OCI-LY7 (cell line): ENCODE measurements around the gene DMD. TPM values are rescaled to one million over a fixed set of nuclear protein-coding genes. Genes with fewer than 3 reads are reported as not detected.

Experiments
- BruUV-seq: library from RNA; stranded (reverse); fragments of 400-500 nt; replicated peaks from 2 replicates; lab custom pipeline; 2021; lab: Mats Ljungman, UMichigan
- CTCF ChIA-PET: fragments of 300-600 bp; sonication (Branson Sonifier 250); formaldehyde crosslinking; loops from one replicate; lab custom pipeline; 2022; ENCODE audit warnings: antibody characterized with exemption; ENCODE audit not compliant: unreplicated experiment; lab: Charles Lee
- POLR2A ChIA-PET: fragments of 300-600 bp; sonication (Branson Sonifier 250); formaldehyde crosslinking; loops from one replicate; lab custom pipeline; 2022; ENCODE audit warnings: antibody characterized with exemption; lab: Charles Lee
- DNase-seq: peaks from one replicate; pipeline ENCODE4 v3.0.0-alpha.2; 2015; ENCODE audit warnings: low spot score
- H2AFZ ChIP-seq: fragments of 200-600 bp; sonication (generic), shearing (Covaris generic); 2 replicates; pipeline ENCODE4 v1.6.1; 2014; ENCODE audit warnings: mild to moderate bottlenecking, antibody characterized with exemption, low read length, moderate library complexity
- H3K27ac ChIP-seq: fragments of 200-600 bp; sonication (generic); 2 replicates; pipeline ENCODE4 v1.5.1; 2014; ENCODE audit warnings: mixed run types, low read depth, mild to moderate bottlenecking, moderate library complexity, low read length, inconsistent platforms; ENCODE audit not compliant: poor library complexity, severe bottlenecking
- H3K36me3 ChIP-seq: fragments of 200-600 bp; sonication (generic); 2 replicates; pipeline ENCODE4 v1.6.1; 2014; ENCODE audit warnings: mild to moderate bottlenecking, antibody characterized with exemption, low read length, moderate library complexity, mixed read lengths; ENCODE audit not compliant: insufficient read depth
- H3K4me1 ChIP-seq: fragments of 200-600 bp; sonication (generic); 2 replicates; pipeline ENCODE4 v1.5.1; 2014; ENCODE audit warnings: mild to moderate bottlenecking, low read length; ENCODE audit not compliant: insufficient read depth, poor library complexity, severe bottlenecking
- H3K4me2 ChIP-seq: fragments of 200-600 bp; sonication (generic); 2 replicates; pipeline ENCODE4 v1.6.1; 2014; ENCODE audit warnings: mild to moderate bottlenecking, low read length
- H3K4me3 ChIP-seq: fragments of 200-600 bp; sonication (generic); 2 replicates; pipeline ENCODE4 v1.5.1; 2014; ENCODE audit warnings: mild to moderate bottlenecking, low read depth, low read length; ENCODE audit not compliant: poor library complexity, severe bottlenecking
- H3K79me2 ChIP-seq: fragments of 200-600 bp; sonication (generic); 2 replicates; pipeline ENCODE4 v1.6.1; 2016; ENCODE audit warnings: low read depth, mild to moderate bottlenecking, low read length, moderate library complexity, mixed read lengths; ENCODE audit not compliant: insufficient read depth
- H3K9me2 ChIP-seq: fragments of 200-600 bp; sonication (generic); 2 replicates; pipeline ENCODE4 v1.6.1; 2016; ENCODE audit warnings: mild to moderate bottlenecking, low read length, mixed read lengths; ENCODE audit not compliant: insufficient read depth
- H3K9me3 ChIP-seq: fragments of 200-600 bp; sonication (generic); 2 replicates; pipeline ENCODE4 v1.6.1; 2014; ENCODE audit warnings: mild to moderate bottlenecking, mixed run types, low read length, mixed read lengths
- H4K20me1 ChIP-seq: fragments of 200-600 bp; sonication (generic); 2 replicates; pipeline ENCODE4 v1.6.1; 2014; ENCODE audit warnings: mild to moderate bottlenecking, antibody characterized with exemption, low read length, moderate library complexity, mixed read lengths; ENCODE audit not compliant: insufficient read depth
- EZH2phosphoT487 ChIP-seq: fragments of 200-600 bp; sonication (generic); IDR thresholded peaks from 2 replicates; pipeline ENCODE4 v1.6.1; 2018; ENCODE audit warnings: low read depth, borderline replicate concordance, mild to moderate bottlenecking, mixed run types, antibody characterized with exemption, low read length, moderate library complexity, mixed read lengths
- intact Hi-C: fragments of 100-400 bp; cut with micrococcal nuclease; formaldehyde crosslinking; loops from one replicate; pipeline ENCODE4 v1.10.0; 2022; ENCODE audit not compliant: unreplicated experiment
- total RNA-seq, 2 experiments: library from RNA; depleted of rRNA in 1 of 2; stranded (reverse); fragments of >200 nt in 1 of 2; shearing (Covaris generic) in 1 of 2; gene quantifications; 2 replicates each; pipeline ENCODE4 v1.2.3, GENCODE V29; 2014 to 2022
- TF ChIP-seq, protein P1 (sequence below): fragments of 200-600 bp; sonication (generic); conservative IDR thresholded peaks from 2 replicates; pipeline ENCODE4 v1.5.1; 2014; ENCODE audit warnings: mild to moderate bottlenecking, antibody characterized with exemption, low read length, moderate library complexity, mixed read lengths

DMD gene
- total RNA-seq, 2 experiments from 2014 or later: 20.5 to 61.4 TPM

DNA sequence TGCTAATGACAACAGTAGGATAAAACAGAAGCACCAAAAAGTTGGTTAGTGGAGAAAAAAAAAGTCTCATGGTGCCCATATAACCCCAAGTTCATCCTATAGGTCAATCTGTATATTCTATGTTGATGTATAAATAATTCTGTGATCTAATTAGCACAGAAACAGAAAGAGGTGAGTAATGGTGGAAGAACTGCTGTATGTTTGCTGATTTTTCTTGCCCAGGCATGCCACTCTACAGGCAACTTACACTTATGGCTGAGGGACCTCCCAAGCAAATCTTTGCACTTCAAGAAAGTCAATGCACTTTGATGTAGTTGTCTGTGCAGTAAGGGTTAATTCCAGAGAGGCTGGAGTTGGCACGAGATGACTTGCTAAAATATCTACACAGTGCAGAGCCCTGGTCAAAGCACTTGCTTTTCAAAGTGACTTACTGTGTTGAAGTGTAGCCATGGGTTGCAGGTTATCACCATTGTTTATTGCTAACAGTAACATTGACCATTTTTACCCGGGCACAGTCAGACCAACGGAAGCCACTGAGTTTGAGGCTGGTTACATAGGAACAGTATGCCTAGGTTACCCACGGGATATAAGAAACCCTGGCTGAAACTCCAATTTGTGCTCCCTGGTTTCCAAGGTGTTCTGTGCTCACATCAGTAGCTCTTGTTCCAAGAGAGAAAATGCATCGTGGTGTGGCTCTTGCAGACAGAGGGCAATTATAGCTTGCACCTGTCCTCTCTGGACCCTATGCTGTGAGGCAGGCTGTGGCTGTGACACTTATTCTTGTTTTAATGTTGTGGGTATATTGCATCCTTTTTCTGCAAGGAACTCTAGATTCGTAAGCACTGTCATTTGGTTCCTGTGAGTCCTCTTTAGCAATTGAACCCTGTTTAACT, 1998.2 kb downstream of the DMD start:
- Histone ChIP-seq H3K36me3 (peaks cover 19% of the 10 kb centered on the region), H2AFZ (no peak overlapping the region), H3K9me2 (no peaks in the 10 kb centered on the region), H3K27ac (no peak overlapping the region), H3K79me2 (no peaks in the 10 kb centered on the region), H3K4me2 (peak overlapping the region; percentile 8; the same call in 1 of the 2 replicates), H3K4me1 (peaks cover 39% of the 10 kb centered on the region), H3K9me3 (no peaks in the 10 kb centered on the region), H4K20me1 (no peaks in the 10 kb centered on the region), H3K4me3 (no peak overlapping the region)
- BruUV-seq: no TSS peak
- DNase-seq: no peak
- ChIA-PET CTCF (interaction anchor here (1.1 to 2.3 kb wide), 4 partner anchors 11 to 174 kb away, joined by 3 to 14 read pairs (median 4); no protein-coding TSS in a partner anchor), POLR2A (interaction anchor here (0.6 to 2.1 kb wide), 10 partner anchors 10 to 201 kb away, joined by 3 to 9 read pairs (median 4); no protein-coding TSS in a partner anchor)
- intact Hi-C loops: loop anchor here (5.0 kb wide), 2 partner anchors 444 to 599 kb away; no protein-coding TSS in a partner anchor
- TF ChIP-seq EZH2phosphoT487: no peak
- TF ChIP-seq, protein P1, sequence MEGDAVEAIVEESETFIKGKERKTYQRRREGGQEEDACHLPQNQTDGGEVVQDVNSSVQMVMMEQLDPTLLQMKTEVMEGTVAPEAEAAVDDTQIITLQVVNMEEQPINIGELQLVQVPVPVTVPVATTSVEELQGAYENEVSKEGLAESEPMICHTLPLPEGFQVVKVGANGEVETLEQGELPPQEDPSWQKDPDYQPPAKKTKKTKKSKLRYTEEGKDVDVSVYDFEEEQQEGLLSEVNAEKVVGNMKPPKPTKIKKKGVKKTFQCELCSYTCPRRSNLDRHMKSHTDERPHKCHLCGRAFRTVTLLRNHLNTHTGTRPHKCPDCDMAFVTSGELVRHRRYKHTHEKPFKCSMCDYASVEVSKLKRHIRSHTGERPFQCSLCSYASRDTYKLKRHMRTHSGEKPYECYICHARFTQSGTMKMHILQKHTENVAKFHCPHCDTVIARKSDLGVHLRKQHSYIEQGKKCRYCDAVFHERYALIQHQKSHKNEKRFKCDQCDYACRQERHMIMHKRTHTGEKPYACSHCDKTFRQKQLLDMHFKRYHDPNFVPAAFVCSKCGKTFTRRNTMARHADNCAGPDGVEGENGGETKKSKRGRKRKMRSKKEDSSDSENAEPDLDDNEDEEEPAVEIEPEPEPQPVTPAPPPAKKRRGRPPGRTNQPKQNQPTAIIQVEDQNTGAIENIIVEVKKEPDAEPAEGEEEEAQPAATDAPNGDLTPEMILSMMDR: no peak

DNA sequence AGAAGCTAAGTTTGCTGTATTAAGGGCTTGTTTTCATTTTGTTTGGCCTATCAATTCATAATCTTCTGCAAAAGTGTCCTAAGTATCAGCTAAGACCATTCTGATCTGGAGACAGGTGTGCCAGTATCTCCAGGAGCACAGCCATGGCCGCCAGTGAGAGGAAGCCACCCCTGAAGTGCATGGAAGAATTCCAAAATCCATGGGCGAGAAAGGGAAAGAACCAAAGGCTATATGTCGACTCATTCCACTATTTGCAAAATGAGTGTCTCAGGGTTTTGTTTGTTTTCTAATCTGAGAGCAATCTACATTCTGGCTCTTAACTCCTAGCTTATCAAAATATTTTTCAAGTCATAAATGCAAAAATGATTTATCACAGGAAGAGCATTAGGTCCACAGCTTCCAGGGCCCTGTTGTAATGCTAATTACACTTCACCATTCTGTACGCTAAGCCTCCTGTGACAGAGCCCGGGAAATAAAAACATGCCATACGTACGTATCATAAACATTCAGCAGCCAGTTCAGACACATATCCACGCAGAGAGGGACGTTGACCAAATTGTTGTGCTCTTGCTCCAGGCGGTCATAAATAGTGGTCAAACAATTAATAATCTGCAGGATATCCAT, 2002.2 kb downstream of the DMD start:
- Histone ChIP-seq H3K36me3 (peaks cover 54% of the 10 kb centered on the region), H2AFZ (no peak overlapping the region), H3K4me3 (no peak overlapping the region), H4K20me1 (no peaks in the 10 kb centered on the region), H3K9me2 (no peaks in the 10 kb centered on the region), H3K27ac (no peak overlapping the region), H3K4me1 (peaks cover 15% of the 10 kb centered on the region), H3K4me2 (no peak overlapping the region), H3K79me2 (no peaks in the 10 kb centered on the region), H3K9me3 (no peaks in the 10 kb centered on the region)
- ChIA-PET CTCF (no interaction called here), POLR2A (interaction anchor here (0.6 to 0.9 kb wide), 2 partner anchors 30 to 215 kb away, joined by 3 read pairs; no protein-coding TSS in a partner anchor)
- DNase-seq: no peak
- BruUV-seq: no TSS peak
- TF ChIP-seq, protein P1: no peak
- no peak for TF ChIP-seq EZH2phosphoT487
- intact Hi-C loops: no loop called here
